G401.6 (cell line): ENCODE data around the gene UGGT1.
A peak's percentile ranks its signal among the peaks of the same experiment; 100 is the strongest.

Experiments
- FAIRE-seq: peaks from 2 replicates; lab custom pipeline; 2012; peaks lifted over from hg19 to GRCh38; lab: Jason Lieb, UNC

UGGT1 gene

GRCh38 chr2:128219891-128220290, 128.9 kb downstream of the UGGT1 start:
- FAIRE-seq: no peak

- no peak for FAIRE-seq
Measured at GRCh38 chr2:128227862-128228261, 136.9 kb downstream of the UGGT1 start.

GRCh38 chr2:128228894-128229293, 137.9 kb downstream of the UGGT1 start:
- peak; percentile 34 for FAIRE-seq

- FAIRE-seq: peak; percentile 23
Measured at GRCh38 chr2:128232965-128233789, 142.2 kb downstream of the UGGT1 start.

- no peak for FAIRE-seq
Measured at GRCh38 chr2:128233790-128234395, 142.9 kb downstream of the UGGT1 start.

- FAIRE-seq: no peak
Measured at GRCh38 chr2:128234613-128235012, 143.6 kb downstream of the UGGT1 start.

GRCh38 chr2:128235581-128235980, 144.6 kb downstream of the UGGT1 start:
- FAIRE-seq: no peak

- FAIRE-seq: no peak
Measured at GRCh38 chr2:128236491-128237035, 145.6 kb downstream of the UGGT1 start.

GRCh38 chr2:128237081-128237534, 146.1 kb downstream of the UGGT1 start:
- FAIRE-seq: no peak

- FAIRE-seq: no peak
Measured at GRCh38 chr2:128237911-128238697, 147.1 kb downstream of the UGGT1 start.

GRCh38 chr2:128241896-128242295, 150.9 kb downstream of the UGGT1 start:
- no peak for FAIRE-seq
